ENCODE results near the gene ZNF438.

DNA sequence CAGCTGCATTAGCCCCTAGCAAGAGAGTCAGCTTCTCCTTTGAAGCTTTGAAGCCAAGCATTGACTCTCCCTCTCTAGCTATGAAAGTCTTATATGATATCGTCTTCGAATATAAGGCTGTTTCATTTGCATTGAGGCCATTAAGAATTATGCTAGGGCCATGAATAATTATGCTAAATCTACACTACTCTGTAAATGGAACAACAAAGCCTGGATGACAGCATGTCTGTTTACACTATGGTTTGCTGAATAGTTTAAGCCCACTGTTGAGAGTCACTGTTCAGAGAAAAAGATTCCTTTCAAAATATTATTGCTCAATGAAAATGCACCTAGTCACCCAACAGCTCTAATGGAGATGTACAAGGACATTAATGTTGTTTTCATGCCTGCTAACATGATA, 52.8 kb downstream of the ZNF438 start:
- TF ChIP-seq, protein P1, sequence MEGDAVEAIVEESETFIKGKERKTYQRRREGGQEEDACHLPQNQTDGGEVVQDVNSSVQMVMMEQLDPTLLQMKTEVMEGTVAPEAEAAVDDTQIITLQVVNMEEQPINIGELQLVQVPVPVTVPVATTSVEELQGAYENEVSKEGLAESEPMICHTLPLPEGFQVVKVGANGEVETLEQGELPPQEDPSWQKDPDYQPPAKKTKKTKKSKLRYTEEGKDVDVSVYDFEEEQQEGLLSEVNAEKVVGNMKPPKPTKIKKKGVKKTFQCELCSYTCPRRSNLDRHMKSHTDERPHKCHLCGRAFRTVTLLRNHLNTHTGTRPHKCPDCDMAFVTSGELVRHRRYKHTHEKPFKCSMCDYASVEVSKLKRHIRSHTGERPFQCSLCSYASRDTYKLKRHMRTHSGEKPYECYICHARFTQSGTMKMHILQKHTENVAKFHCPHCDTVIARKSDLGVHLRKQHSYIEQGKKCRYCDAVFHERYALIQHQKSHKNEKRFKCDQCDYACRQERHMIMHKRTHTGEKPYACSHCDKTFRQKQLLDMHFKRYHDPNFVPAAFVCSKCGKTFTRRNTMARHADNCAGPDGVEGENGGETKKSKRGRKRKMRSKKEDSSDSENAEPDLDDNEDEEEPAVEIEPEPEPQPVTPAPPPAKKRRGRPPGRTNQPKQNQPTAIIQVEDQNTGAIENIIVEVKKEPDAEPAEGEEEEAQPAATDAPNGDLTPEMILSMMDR (IDR thresholded peaks at IDR 0.05; ENCODE audit: low read depth, low read length, poor library complexity, severe bottlenecking), result no peak
- no peak for TF ChIP-seq EZH2phosphoT487 (IDR thresholded peaks at IDR 0.05; ENCODE audit: borderline replicate concordance, low read length)

Data from DOHH2 (cell line).